Transverse colon (tissue), 4 donors: Measurements from ENCODE around the gene RNF26.

Experiments
- CTCF ChIP-seq, 5 experiments: fragments of 200-600 bp in 3 of 5; fragments of 450-650 bp in 2 of 5; sonication (generic) in 3 of 5; IDR thresholded peaks; 1 replicate in 2 of 5; 2 replicates in 3 of 5; pipeline ENCODE4 v1.5.1; 2016 to 2017; ENCODE audit warnings: antibody characterized with exemption in 5 of 5, inconsistent platforms in 3 of 5, mild to moderate bottlenecking in 2 of 5, moderate library complexity in 1 of 5
- EP300 ChIP-seq: sonication (generic); formaldehyde crosslinking; IDR thresholded peaks from one replicate; pipeline ENCODE4 v1.6.1; 2017; ENCODE audit warnings: antibody characterized with exemption, low read depth
- POLR2A ChIP-seq: fragments of 450-650 bp; IDR thresholded peaks from one replicate; pipeline ENCODE4 v1.6.1; 2016; ENCODE audit warnings: antibody characterized with exemption, mild to moderate bottlenecking, moderate library complexity
- POLR2AphosphoS5 ChIP-seq, 3 donors: sonication (generic); formaldehyde crosslinking; IDR thresholded peaks; one replicate each; pipeline ENCODE4 v1.6.1; 2016; ENCODE audit warnings: antibody characterized with exemption in 3 of 3

GRCh38 chr11:119373059-119373920, 39.0 kb downstream of the RNF26 start:
- no peak for TF ChIP-seq CTCF (IDR thresholded peaks at IDR 0.05)
- TF ChIP-seq POLR2AphosphoS5 (IDR thresholded peaks at IDR 0.05) = no peak
- TF ChIP-seq POLR2A = no peak
- no peak for TF ChIP-seq EP300
